Activated CD8-positive, alpha-beta memory T cell treated with anti-CD3 and anti-CD28 coated beads, Interleukin-2, amount 10 ng/mL, durations not matched to agents 7 days and 5 days (primary cell): Measurements from ENCODE around the gene SCGB2A2. TPM values are rescaled to one million over a fixed set of nuclear protein-coding genes. Genes with fewer than 3 reads are reported as not detected.

Experiments
- ATAC-seq: fragments of 150-1000 bp; cut with Tn5 transposase; one replicate; pipeline ENCODE4 v1.10.0; 2021; ENCODE audit warnings: moderate library complexity
- CTCF ChIA-PET: fragments of 350-600 bp; sonication (Branson Sonifier 250); formaldehyde crosslinking; loops from one replicate; lab custom pipeline; 2021; ENCODE audit warnings: antibody characterized with exemption; lab: Charles Lee
- DNase-seq: peaks from one replicate; pipeline ENCODE4 v3.0.0-alpha.2; 2020
- H3K27ac Mint-ChIP-seq: one replicate; pipeline ENCODE4 v1.8.0; 2021; ENCODE audit warnings: mild to moderate bottlenecking, mixed read lengths
- H3K27me3 Mint-ChIP-seq: one replicate; pipeline ENCODE4 v1.8.0; 2021; ENCODE audit warnings: mixed read lengths
- H3K36me3 Mint-ChIP-seq: one replicate; pipeline ENCODE4 v1.8.0; 2021; ENCODE audit warnings: mild to moderate bottlenecking, mixed read lengths
- H3K4me1 Mint-ChIP-seq: one replicate; pipeline ENCODE4 v1.8.0; 2021; ENCODE audit warnings: mixed read lengths
- H3K4me3 Mint-ChIP-seq: one replicate; pipeline ENCODE4 v1.8.0; 2021; ENCODE audit warnings: mild to moderate bottlenecking, moderate library complexity, mixed read lengths
- H3K9me3 Mint-ChIP-seq: one replicate; pipeline ENCODE4 v1.8.0; 2022; ENCODE audit warnings: low read depth, mixed read lengths
- total RNA-seq, 2 experiments: library from RNA; stranded (reverse); gene quantifications; one replicate each; pipeline ENCODE4 v1.2.3, GENCODE V29; 2021

Gene SCGB2A2
- total RNA-seq, 2 experiments from 2014 or later: not detected

DNA sequence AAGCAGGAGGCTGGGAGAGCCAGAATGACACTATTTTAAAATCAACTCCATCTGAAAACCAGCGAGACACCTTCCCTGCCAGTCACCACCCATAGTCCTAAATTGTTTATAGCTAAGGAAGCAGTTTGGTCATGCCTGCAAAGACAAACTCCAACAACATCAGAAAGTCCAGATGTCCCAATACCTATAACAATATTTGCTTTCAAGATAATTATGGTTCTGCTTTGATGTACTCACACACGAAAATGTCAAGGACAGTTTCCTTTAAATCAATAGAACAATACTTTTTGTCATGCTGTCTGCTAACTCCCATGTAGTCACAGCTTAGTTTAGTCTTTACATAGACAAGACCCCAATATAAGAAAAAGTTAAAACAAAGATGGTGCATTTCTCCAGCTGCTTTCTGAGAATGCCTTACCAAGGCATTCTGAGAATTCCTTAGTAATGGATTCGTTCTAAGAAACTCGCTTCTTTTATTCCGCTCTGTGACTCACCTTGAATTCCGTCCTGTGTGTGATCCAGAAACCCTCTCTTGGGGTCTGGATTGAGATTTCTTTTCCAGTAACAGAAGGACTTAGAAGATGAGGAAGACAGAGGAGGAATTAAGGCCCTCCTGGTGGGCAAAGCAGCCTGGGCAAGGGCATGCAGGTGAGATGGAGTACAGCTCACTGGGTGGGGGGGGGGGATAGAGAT, 9.6 kb upstream of the SCGB2A2 start:
- ATAC-seq: no peak
- no peak for DNase-seq
- CTCF ChIA-PET: no interaction called here

DNA sequence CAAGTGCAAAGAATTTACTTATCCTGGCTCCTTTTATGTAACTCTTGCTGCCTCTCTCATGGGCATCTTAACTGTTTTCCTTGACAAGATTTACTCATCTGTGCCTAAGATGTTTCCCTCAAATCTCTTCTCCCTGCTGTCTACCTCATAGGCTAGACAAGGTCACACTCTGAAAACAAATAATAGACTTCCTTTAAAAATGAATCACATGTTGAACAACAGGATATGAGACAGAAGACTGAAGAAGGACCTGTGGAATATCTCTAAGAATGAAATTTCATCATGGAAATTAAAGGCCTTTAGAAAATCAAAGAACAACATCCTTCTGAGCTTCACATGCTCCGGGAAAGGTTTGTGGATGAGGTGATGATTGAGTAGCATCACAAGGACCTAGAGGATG, 6.0 kb upstream of the SCGB2A2 start:
- ATAC-seq: no peak
- no peak for DNase-seq
- no peaks in the 10 kb centered on the region for H3K9me3 Mint-ChIP-seq
- no peak overlapping the region for H3K4me3 Mint-ChIP-seq
- peaks cover 3% of the 10 kb centered on the region for H3K4me1 Mint-ChIP-seq
- CTCF ChIA-PET: interaction anchor here (1.0 kb wide), 1 partner anchor 47 kb away, joined by 3 read pairs; no protein-coding TSS in a partner anchor
- H3K27ac Mint-ChIP-seq: no peak overlapping the region
- H3K36me3 Mint-ChIP-seq: no peaks in the 10 kb centered on the region
- peaks cover 16% of the 10 kb centered on the region for H3K27me3 Mint-ChIP-seq

More for the DNA sequence above, 9.6 kb upstream of the SCGB2A2 start:
- Mint-ChIP-seq H3K4me1 (peaks cover 3% of the 10 kb centered on the region), H3K36me3 (no peaks in the 10 kb centered on the region), H3K27me3 (peaks cover 34% of the 10 kb centered on the region), H3K27ac (no peak overlapping the region), H3K4me3 (no peak overlapping the region), H3K9me3 (no peaks in the 10 kb centered on the region)

DNA sequence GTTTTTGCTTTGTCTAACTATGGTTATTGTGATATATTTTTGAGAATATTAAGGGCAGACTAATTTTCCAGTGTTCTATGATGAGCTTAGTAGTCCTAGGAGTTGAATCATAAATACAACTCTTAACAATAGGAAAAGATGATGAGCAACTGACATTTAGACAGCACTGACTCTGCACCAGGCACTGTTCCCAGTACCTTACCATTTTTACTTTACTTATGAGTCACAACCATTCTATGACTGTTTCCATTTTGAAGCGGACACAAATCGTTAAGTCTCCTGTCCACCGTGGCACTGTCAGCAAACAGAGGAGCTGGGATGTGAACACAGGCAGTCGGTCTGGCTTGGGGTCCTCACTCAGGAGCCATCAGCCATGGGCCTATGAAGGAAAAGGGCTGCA, 3.4 kb upstream of the SCGB2A2 start:
- no peaks in the 10 kb centered on the region for H3K36me3 Mint-ChIP-seq
- H3K4me3 Mint-ChIP-seq: no peak overlapping the region
- no peak for DNase-seq
- H3K9me3 Mint-ChIP-seq: no peaks in the 10 kb centered on the region
- H3K27me3 Mint-ChIP-seq: peaks cover 14% of the 10 kb centered on the region
- no peak overlapping the region for H3K27ac Mint-ChIP-seq
- CTCF ChIA-PET: interaction anchor here (2.5 kb wide), 1 partner anchor 45 kb away, joined by 10 read pairs; no protein-coding TSS in a partner anchor
- peaks cover 3% of the 10 kb centered on the region for H3K4me1 Mint-ChIP-seq
- peak; percentile 39 for ATAC-seq

- no peak for ATAC-seq
- H3K27me3 Mint-ChIP-seq: peaks cover 14% of the 10 kb centered on the region
- no peak for DNase-seq
- H3K27ac Mint-ChIP-seq: no peak overlapping the region
- no peaks in the 10 kb centered on the region for H3K36me3 Mint-ChIP-seq
- H3K9me3 Mint-ChIP-seq: no peaks in the 10 kb centered on the region
- no peak overlapping the region for H3K4me3 Mint-ChIP-seq
- CTCF ChIA-PET: interaction anchor here (2.5 kb wide), 1 partner anchor 44 kb away, joined by 10 read pairs; no protein-coding TSS in a partner anchor
- peaks cover 3% of the 10 kb centered on the region for H3K4me1 Mint-ChIP-seq
These were observed 2.9 kb upstream of the SCGB2A2 start for GRCh38 chr11:62267050-62267449.

DNA sequence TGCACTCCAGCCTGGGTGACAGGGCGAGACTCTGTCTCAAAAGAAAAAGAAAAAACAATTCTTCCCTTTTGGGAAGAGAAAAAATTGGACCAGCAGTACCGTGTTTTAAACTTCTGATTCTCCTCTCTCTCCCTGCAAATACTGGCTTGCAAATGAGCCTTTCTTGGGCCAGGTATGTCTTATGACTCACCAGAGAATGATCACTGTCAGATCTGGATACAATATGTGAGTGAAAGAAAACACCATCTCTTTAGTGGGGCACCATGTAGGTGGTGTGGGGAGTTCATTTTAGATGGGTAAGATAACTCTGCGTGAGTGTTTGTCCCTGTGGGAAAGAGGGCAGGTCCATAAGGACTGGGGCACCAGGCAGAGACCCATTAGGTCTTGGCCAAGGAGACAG, 2.4 kb upstream of the SCGB2A2 start:
- Mint-ChIP-seq H3K4me1 (peaks cover 3% of the 10 kb centered on the region), H3K4me3 (no peak overlapping the region), H3K9me3 (no peaks in the 10 kb centered on the region), H3K27ac (no peak overlapping the region), H3K27me3 (peaks cover 15% of the 10 kb centered on the region), H3K36me3 (no peaks in the 10 kb centered on the region)
- ATAC-seq (no peak), DNase-seq (no peak)
- CTCF ChIA-PET: interaction anchor here (2.5 kb wide), 1 partner anchor 43 kb away, joined by 10 read pairs; no protein-coding TSS in a partner anchor

DNA sequence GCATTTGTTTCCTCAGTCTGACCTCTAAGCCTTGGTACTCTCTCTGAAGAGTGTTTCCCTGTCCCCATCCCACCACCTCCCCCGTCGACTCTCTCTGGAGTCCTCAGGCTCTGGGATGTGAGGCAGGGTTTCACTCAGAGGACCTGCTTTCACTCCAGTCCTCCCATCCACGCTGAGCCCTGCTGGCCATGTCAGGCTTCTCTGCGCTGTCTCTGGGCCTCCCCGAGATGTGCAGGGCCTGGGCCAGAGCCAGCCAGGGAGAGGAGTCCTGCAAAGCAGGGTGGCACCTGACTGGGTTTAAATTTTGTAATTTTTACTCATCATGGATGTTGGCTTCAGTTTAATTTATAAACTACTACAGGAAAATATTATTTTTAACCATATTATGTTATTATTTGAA, 3.3 kb downstream of the SCGB2A2 start:
- CTCF ChIA-PET: no interaction called here
- no peaks in the 10 kb centered on the region for H3K9me3 Mint-ChIP-seq

DNA sequence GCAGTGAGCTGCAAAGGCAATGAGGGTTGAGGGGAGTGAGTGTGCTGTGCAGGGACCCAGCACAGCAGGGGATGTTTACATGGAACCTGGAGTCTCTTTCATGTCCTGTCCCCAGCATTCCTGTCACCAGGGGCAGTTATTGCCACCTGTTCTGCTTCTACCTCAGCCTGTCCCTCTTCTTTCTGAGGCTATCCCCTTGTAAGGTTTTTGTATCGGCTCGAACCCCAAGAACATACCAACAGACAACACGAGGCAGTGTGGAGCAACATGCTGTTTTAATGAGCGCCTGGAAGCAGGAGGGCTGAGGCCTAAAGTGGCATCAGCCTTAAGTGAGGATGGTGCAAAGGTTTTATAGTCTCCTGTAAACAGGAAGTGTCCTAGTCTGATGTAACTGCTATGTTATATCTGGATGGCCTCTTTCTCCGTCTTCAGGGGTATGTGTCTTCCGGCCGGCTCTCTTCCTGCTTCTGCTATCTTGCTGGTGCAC, 3.9 kb downstream of the SCGB2A2 start:
- ATAC-seq: no peak
- Mint-ChIP-seq H3K27ac (no peak overlapping the region), H3K27me3 (peaks cover 8% of the 10 kb centered on the region), H3K36me3 (no peaks in the 10 kb centered on the region), H3K9me3 (no peaks in the 10 kb centered on the region), H3K4me1 (no peaks in the 10 kb centered on the region), H3K4me3 (no peak overlapping the region)
- DNase-seq: no peak
- CTCF ChIA-PET: no interaction called here

More for the DNA sequence above, 3.3 kb downstream of the SCGB2A2 start:
- peaks cover 11% of the 10 kb centered on the region for H3K27me3 Mint-ChIP-seq
- DNase-seq (no peak), ATAC-seq (no peak)
- H3K4me3 Mint-ChIP-seq: no peak overlapping the region
- H3K27ac Mint-ChIP-seq: no peak overlapping the region
- H3K4me1 Mint-ChIP-seq: no peaks in the 10 kb centered on the region
- no peaks in the 10 kb centered on the region for H3K36me3 Mint-ChIP-seq

GRCh38 chr11:62280452-62280851, 10.5 kb downstream of the SCGB2A2 start:
- peaks cover 11% of the 10 kb centered on the region for H3K27me3 Mint-ChIP-seq
- H3K4me3 Mint-ChIP-seq: no peak overlapping the region
- no peaks in the 10 kb centered on the region for H3K4me1 Mint-ChIP-seq
- no peaks in the 10 kb centered on the region for H3K36me3 Mint-ChIP-seq
- CTCF ChIA-PET: no interaction called here
- ATAC-seq (no peak), DNase-seq (no peak)
- no peak overlapping the region for H3K27ac Mint-ChIP-seq
- no peaks in the 10 kb centered on the region for H3K9me3 Mint-ChIP-seq

GRCh38 chr11:62295504-62295903, 25.5 kb downstream of the SCGB2A2 start:
- no peak overlapping the region for H3K4me3 Mint-ChIP-seq
- no peak for DNase-seq
- H3K27me3 Mint-ChIP-seq: peaks cover 27% of the 10 kb centered on the region
- no peaks in the 10 kb centered on the region for H3K9me3 Mint-ChIP-seq
- H3K36me3 Mint-ChIP-seq: no peaks in the 10 kb centered on the region
- no peaks in the 10 kb centered on the region for H3K4me1 Mint-ChIP-seq
- peak; percentile 47 for ATAC-seq
- no peak overlapping the region for H3K27ac Mint-ChIP-seq
- CTCF ChIA-PET: interaction anchor here (1.0 kb wide), 1 partner anchor 187 kb away, joined by 3 read pairs; no protein-coding TSS in a partner anchor

DNA sequence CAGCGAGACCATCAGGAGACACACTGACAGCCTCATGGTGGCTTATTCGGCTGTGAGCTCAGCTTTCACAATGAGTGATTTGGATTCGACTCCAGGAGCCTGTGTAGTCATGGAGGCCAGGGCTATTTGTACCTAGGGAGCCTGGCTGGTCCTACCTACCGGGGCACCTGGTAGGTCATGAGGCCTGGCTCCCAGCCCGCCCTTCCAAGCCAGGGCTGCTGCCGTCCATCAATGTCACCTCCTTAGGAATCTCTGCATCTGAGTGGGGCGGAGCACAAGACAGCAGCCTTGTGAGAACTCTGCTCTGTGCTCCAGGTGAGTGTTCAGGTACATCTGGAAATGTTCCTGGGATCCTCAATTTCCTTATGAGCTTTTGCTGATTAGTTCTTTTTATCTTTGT, 29.0 kb downstream of the SCGB2A2 start, which contains the start of gene SCGB1D4:
Gene SCGB1D4, minus strand, starts transcription at position 101 of the 400 bp plus-strand sequence. Its CDS starts 65 bp downstream, at position 36.
- DNase-seq (no peak), ATAC-seq (no peak)
- Mint-ChIP-seq H3K27me3 (peaks cover 36% of the 10 kb centered on the region), H3K9me3 (no peaks in the 10 kb centered on the region), H3K4me1 (no peaks in the 10 kb centered on the region), H3K4me3 (no peak within 1 kb of the TSS), H3K36me3 (no peaks in the 10 kb centered on the region), H3K27ac (no peak within 1 kb of the TSS)
- CTCF ChIA-PET: interaction anchor here (0.9 kb wide), 1 partner anchor 135 kb away, joined by 3 read pairs; no protein-coding TSS in a partner anchor

DNA sequence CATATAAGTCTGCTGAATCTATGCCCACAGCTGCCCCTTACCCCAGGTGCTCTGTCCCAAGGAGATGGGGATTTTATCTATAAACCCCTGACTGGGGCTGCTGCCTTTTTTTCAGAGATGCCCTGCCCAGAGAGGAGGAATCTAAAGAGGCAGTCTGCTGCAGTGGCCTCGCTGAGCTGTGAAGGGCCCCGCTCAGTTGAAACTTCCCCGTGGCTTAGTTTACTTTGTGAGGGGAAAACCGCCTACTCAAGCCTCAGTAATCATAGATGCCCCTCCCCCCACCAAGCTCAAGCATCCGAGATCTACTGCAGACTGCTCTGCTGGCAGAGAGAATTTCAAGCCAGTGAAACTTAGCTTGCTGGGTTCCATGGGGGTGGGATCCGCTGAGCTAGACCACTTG, 36.3 kb downstream of the SCGB2A2 start:
- DNase-seq (no peak), ATAC-seq (no peak)
- CTCF ChIA-PET: no interaction called here
- Mint-ChIP-seq H3K27ac (no peak overlapping the region), H3K9me3 (peaks cover 2% of the 10 kb centered on the region), H3K36me3 (no peaks in the 10 kb centered on the region), H3K27me3 (peaks cover 30% of the 10 kb centered on the region), H3K4me3 (no peak overlapping the region), H3K4me1 (peaks cover 7% of the 10 kb centered on the region)

DNA sequence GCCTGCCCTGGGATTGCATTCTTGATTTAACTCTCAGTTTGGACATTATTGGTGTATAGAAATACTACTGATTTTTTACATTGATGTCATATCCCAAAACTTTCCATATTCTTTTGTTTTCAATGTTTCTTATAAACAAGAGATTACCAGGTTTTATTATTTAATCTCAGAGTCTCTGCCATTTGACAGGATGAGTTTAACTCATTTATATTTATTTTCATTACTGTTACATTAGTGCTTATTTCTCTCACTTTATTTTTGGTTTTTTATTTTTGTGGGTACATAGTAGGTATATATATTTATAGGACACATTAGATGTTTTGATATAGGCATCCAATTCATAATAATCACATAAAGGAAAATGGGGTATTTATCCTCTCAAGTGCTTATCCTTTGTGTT, 38.0 kb downstream of the SCGB2A2 start:
- H3K36me3 Mint-ChIP-seq: no peaks in the 10 kb centered on the region
- DNase-seq: no peak
- H3K9me3 Mint-ChIP-seq: peaks cover 2% of the 10 kb centered on the region
- no peak for ATAC-seq
- peaks cover 15% of the 10 kb centered on the region for H3K4me1 Mint-ChIP-seq
- H3K4me3 Mint-ChIP-seq: no peak overlapping the region
- H3K27me3 Mint-ChIP-seq: peaks cover 42% of the 10 kb centered on the region
- CTCF ChIA-PET: no interaction called here
- H3K27ac Mint-ChIP-seq: no peak overlapping the region

GRCh38 chr11:62309991-62310390, 40.0 kb downstream of the SCGB2A2 start:
- CTCF ChIA-PET: interaction anchor here (1.3 to 2.0 kb wide), 3 partner anchors 8 to 139 kb away, joined by 6 to 15 read pairs (median 8); no protein-coding TSS in a partner anchor
- Mint-ChIP-seq H3K36me3 (no peaks in the 10 kb centered on the region), H3K27me3 (peaks cover 51% of the 10 kb centered on the region), H3K4me1 (peaks cover 15% of the 10 kb centered on the region), H3K27ac (no peak overlapping the region), H3K4me3 (no peak overlapping the region), H3K9me3 (peaks cover 2% of the 10 kb centered on the region)
- ATAC-seq (no peak), DNase-seq (no peak)

DNA sequence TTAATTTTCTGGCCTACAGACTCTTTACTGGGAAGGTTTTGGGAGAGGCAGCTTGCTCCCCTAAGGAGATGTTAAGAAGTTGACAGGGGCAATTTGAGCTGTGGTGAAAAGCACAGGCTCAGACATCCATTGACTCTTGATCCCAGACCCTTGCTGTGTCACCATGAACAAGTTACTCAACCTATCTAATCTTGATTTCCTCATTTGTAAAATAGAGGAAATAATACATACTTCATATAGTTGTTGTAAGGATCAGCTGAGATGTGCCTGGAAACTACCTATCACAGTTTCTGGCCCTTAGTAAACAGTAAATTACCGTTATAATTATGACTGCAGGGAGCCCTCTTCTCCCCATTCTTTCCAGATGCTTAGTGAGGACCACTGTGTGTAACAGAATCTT, 45.5 kb downstream of the SCGB2A2 start:
- H3K4me1 Mint-ChIP-seq: peaks cover 10% of the 10 kb centered on the region
- ATAC-seq: no peak
- H3K9me3 Mint-ChIP-seq: no peaks in the 10 kb centered on the region
- no peaks in the 10 kb centered on the region for H3K36me3 Mint-ChIP-seq
- DNase-seq: no peak
- CTCF ChIA-PET: no interaction called here
- no peak overlapping the region for H3K27ac Mint-ChIP-seq
- H3K27me3 Mint-ChIP-seq: peaks cover 37% of the 10 kb centered on the region
- no peak overlapping the region for H3K4me3 Mint-ChIP-seq
